Measurements from ENCODE around the gene PSME2.

PSME2 gene

GRCh38 chr14:24129410-24129998 is 16.9 kb downstream of the PSME2 start:
- no peak overlapping the region for H4K5ac ChIP-seq (ENCODE audit: low read length)
- no peak overlapping the region for H3K4ac ChIP-seq (ENCODE audit: low read depth, low read length)
- no peak overlapping the region for H3K23ac ChIP-seq (ENCODE audit: low read length)
- no peak overlapping the region for H2BK5ac ChIP-seq (ENCODE audit: low read length)
- H3K27me3 ChIP-seq (ENCODE audit: insufficient read depth, low read length, poor library complexity): no peaks in the 10 kb centered on the region
- no CpG with 5 or more reads among the region's 8 CpGs for whole genome bisulfite sequencing (ENCODE audit: extremely low coverage, insufficient coverage, low lambda C conversion rate)
- H3K4me2 ChIP-seq (ENCODE audit: low read length): no peak overlapping the region
- no peaks in the 10 kb centered on the region for H3K4me1 ChIP-seq (ENCODE audit: control insufficient read depth, low read depth, low read length)
- H3K79me2 ChIP-seq (ENCODE audit: control insufficient read depth, insufficient read depth, low read length): no peaks in the 10 kb centered on the region
- H3K18ac ChIP-seq (ENCODE audit: low read length): no peak overlapping the region
- no peak overlapping the region for H2AK5ac ChIP-seq (ENCODE audit: low read length)
- no peak overlapping the region for H3K27ac ChIP-seq (ENCODE audit: low read depth, low read length)
- H3K36me3 ChIP-seq (ENCODE audit: control insufficient read depth, insufficient read depth, low read length): no peaks in the 10 kb centered on the region
- no peak overlapping the region for H2BK120ac ChIP-seq (ENCODE audit: low read depth, low read length)
- H3K4me3 ChIP-seq (ENCODE audit: low read length): no peak overlapping the region
- H2BK15ac ChIP-seq (replicated peaks; ENCODE audit: low read depth): no peak overlapping the region
- H3K9ac ChIP-seq (ENCODE audit: low read length): no peak overlapping the region
- H3K56ac ChIP-seq (ENCODE audit: low read length): no peak overlapping the region
- no peak for DNase-seq
- no peaks in the 10 kb centered on the region for H3K79me1 ChIP-seq (ENCODE audit: low read length)
- no peak overlapping the region for H4K8ac ChIP-seq (ENCODE audit: low read depth, low read length)

GRCh38 chr14:24127673-24128072 is 18.7 kb downstream of the PSME2 start:
- Histone ChIP-seq H3K56ac (ENCODE audit: low read length) (no peak overlapping the region), H3K27me3 (ENCODE audit: insufficient read depth, low read length, poor library complexity) (no peaks in the 10 kb centered on the region), H3K4me3 (ENCODE audit: low read length) (no peak overlapping the region), H3K36me3 (ENCODE audit: control insufficient read depth, insufficient read depth, low read length) (no peaks in the 10 kb centered on the region), H2BK15ac (replicated peaks; ENCODE audit: low read depth) (no peak overlapping the region), H2AK5ac (ENCODE audit: low read length) (no peak overlapping the region), H2BK120ac (ENCODE audit: low read depth, low read length) (no peak overlapping the region), H3K9ac (ENCODE audit: low read length) (no peak overlapping the region), H3K18ac (ENCODE audit: low read length) (no peak overlapping the region), H3K79me1 (ENCODE audit: low read length) (no peaks in the 10 kb centered on the region), H3K4me2 (ENCODE audit: low read length) (no peak overlapping the region), H4K8ac (ENCODE audit: low read depth, low read length) (no peak overlapping the region), H2BK5ac (ENCODE audit: low read length) (no peak overlapping the region), H3K4ac (ENCODE audit: low read depth, low read length) (no peak overlapping the region), H3K4me1 (ENCODE audit: control insufficient read depth, low read depth, low read length) (no peaks in the 10 kb centered on the region), H4K5ac (ENCODE audit: low read length) (no peak overlapping the region), H3K27ac (ENCODE audit: low read depth, low read length) (no peak overlapping the region), H3K79me2 (ENCODE audit: control insufficient read depth, insufficient read depth, low read length) (no peaks in the 10 kb centered on the region), H3K23ac (ENCODE audit: low read length) (no peak overlapping the region)
- no peak for DNase-seq
- WGBS (ENCODE audit: extremely low coverage, insufficient coverage, low lambda C conversion rate): no CpG with 5 or more reads among the region's 2 CpGs

GRCh38 chr14:24126939-24127338 is 19.5 kb downstream of the PSME2 start:
- H3K36me3 ChIP-seq (ENCODE audit: control insufficient read depth, insufficient read depth, low read length): peaks cover 1% of the 10 kb centered on the region
- H3K4me2 ChIP-seq (ENCODE audit: low read length): no peak overlapping the region
- H3K18ac ChIP-seq (ENCODE audit: low read length): no peak overlapping the region
- H3K4me3 ChIP-seq (ENCODE audit: low read length): no peak overlapping the region
- H3K79me1 ChIP-seq (ENCODE audit: low read length): no peaks in the 10 kb centered on the region
- H4K8ac ChIP-seq (ENCODE audit: low read depth, low read length): no peak overlapping the region
- no peak overlapping the region for H3K9ac ChIP-seq (ENCODE audit: low read length)
- no peak overlapping the region for H2BK120ac ChIP-seq (ENCODE audit: low read depth, low read length)
- H2AK5ac ChIP-seq (ENCODE audit: low read length): no peak overlapping the region
- H3K4ac ChIP-seq (ENCODE audit: low read depth, low read length): no peak overlapping the region
- no peak overlapping the region for H3K23ac ChIP-seq (ENCODE audit: low read length)
- H3K56ac ChIP-seq (ENCODE audit: low read length): no peak overlapping the region
- no peaks in the 10 kb centered on the region for H3K27me3 ChIP-seq (ENCODE audit: insufficient read depth, low read length, poor library complexity)
- no peak overlapping the region for H3K27ac ChIP-seq (ENCODE audit: low read depth, low read length)
- no peaks in the 10 kb centered on the region for H3K4me1 ChIP-seq (ENCODE audit: control insufficient read depth, low read depth, low read length)
- H2BK5ac ChIP-seq (ENCODE audit: low read length): no peak overlapping the region
- no peak overlapping the region for H4K5ac ChIP-seq (ENCODE audit: low read length)
- DNase-seq: no peak
- H3K79me2 ChIP-seq (ENCODE audit: control insufficient read depth, insufficient read depth, low read length): no peaks in the 10 kb centered on the region
- no peak overlapping the region for H2BK15ac ChIP-seq (replicated peaks; ENCODE audit: low read depth)

GRCh38 chr14:24123424-24124417 is 22.7 kb downstream of the PSME2 start:
- Histone ChIP-seq H3K27me3 (ENCODE audit: insufficient read depth, low read length, poor library complexity) (no peaks in the 10 kb centered on the region), H3K4me2 (ENCODE audit: low read length) (no peak overlapping the region), H3K18ac (ENCODE audit: low read length) (no peak overlapping the region), H3K56ac (ENCODE audit: low read length) (no peak overlapping the region), H2BK5ac (ENCODE audit: low read length) (no peak overlapping the region), H3K4me1 (ENCODE audit: control insufficient read depth, low read depth, low read length) (no peaks in the 10 kb centered on the region), H3K79me2 (ENCODE audit: control insufficient read depth, insufficient read depth, low read length) (no peaks in the 10 kb centered on the region), H2BK15ac (replicated peaks; ENCODE audit: low read depth) (no peak overlapping the region), H3K9ac (ENCODE audit: low read length) (no peak overlapping the region), H4K8ac (ENCODE audit: low read depth, low read length) (no peak overlapping the region), H3K23ac (ENCODE audit: low read length) (no peak overlapping the region), H4K5ac (ENCODE audit: low read length) (no peak overlapping the region), H2BK120ac (ENCODE audit: low read depth, low read length) (no peak overlapping the region), H3K4ac (ENCODE audit: low read depth, low read length) (no peak overlapping the region), H3K79me1 (ENCODE audit: low read length) (no peaks in the 10 kb centered on the region), H3K4me3 (ENCODE audit: low read length) (no peak overlapping the region), H2AK5ac (ENCODE audit: low read length) (no peak overlapping the region), H3K36me3 (ENCODE audit: control insufficient read depth, insufficient read depth, low read length) (peaks cover 1% of the 10 kb centered on the region), H3K27ac (ENCODE audit: low read depth, low read length) (no peak overlapping the region)
- no CpG with 5 or more reads among the region's 9 CpGs for WGBS (ENCODE audit: extremely low coverage, insufficient coverage, low lambda C conversion rate)
- DNase-seq: no peak

- no peak for DNase-seq
- H2BK120ac ChIP-seq (ENCODE audit: low read depth, low read length): no peak overlapping the region
- H3K23ac ChIP-seq (ENCODE audit: low read length): no peak overlapping the region
- H2BK5ac ChIP-seq (ENCODE audit: low read length): no peak overlapping the region
- no peak overlapping the region for H3K9ac ChIP-seq (ENCODE audit: low read length)
- H4K8ac ChIP-seq (ENCODE audit: low read depth, low read length): no peak overlapping the region
- H3K79me1 ChIP-seq (ENCODE audit: low read length): no peaks in the 10 kb centered on the region
- no peak overlapping the region for H3K4me3 ChIP-seq (ENCODE audit: low read length)
- no peak overlapping the region for H3K18ac ChIP-seq (ENCODE audit: low read length)
- H3K27me3 ChIP-seq (ENCODE audit: insufficient read depth, low read length, poor library complexity): no peaks in the 10 kb centered on the region
- H3K4me1 ChIP-seq (ENCODE audit: control insufficient read depth, low read depth, low read length): no peaks in the 10 kb centered on the region
- H3K4me2 ChIP-seq (ENCODE audit: low read length): no peak overlapping the region
- no peaks in the 10 kb centered on the region for H3K79me2 ChIP-seq (ENCODE audit: control insufficient read depth, insufficient read depth, low read length)
- H4K5ac ChIP-seq (ENCODE audit: low read length): no peak overlapping the region
- H3K36me3 ChIP-seq (ENCODE audit: control insufficient read depth, insufficient read depth, low read length): peaks cover 1% of the 10 kb centered on the region
- H2BK15ac ChIP-seq (replicated peaks; ENCODE audit: low read depth): no peak overlapping the region
- no peak overlapping the region for H3K27ac ChIP-seq (ENCODE audit: low read depth, low read length)
- no CpG with 5 or more reads among the region's 8 CpGs for WGBS (ENCODE audit: extremely low coverage, insufficient coverage, low lambda C conversion rate)
- H3K4ac ChIP-seq (ENCODE audit: low read depth, low read length): no peak overlapping the region
- H2AK5ac ChIP-seq (ENCODE audit: low read length): no peak overlapping the region
- no peak overlapping the region for H3K56ac ChIP-seq (ENCODE audit: low read length)
These were observed 23.5 kb downstream of the PSME2 start for GRCh38 chr14:24122898-24123297.
